GM19438 (cell line): Measurements from ENCODE around the gene RNF182.

Experiments used
- ATAC-seq: cut with Tn5 transposase; IDR thresholded peaks from one replicate; pipeline ENCODE4 v1.9.1; 2021; ENCODE audit warnings: low read depth; ENCODE audit not compliant: unreplicated experiment

Gene RNF182

DNA sequence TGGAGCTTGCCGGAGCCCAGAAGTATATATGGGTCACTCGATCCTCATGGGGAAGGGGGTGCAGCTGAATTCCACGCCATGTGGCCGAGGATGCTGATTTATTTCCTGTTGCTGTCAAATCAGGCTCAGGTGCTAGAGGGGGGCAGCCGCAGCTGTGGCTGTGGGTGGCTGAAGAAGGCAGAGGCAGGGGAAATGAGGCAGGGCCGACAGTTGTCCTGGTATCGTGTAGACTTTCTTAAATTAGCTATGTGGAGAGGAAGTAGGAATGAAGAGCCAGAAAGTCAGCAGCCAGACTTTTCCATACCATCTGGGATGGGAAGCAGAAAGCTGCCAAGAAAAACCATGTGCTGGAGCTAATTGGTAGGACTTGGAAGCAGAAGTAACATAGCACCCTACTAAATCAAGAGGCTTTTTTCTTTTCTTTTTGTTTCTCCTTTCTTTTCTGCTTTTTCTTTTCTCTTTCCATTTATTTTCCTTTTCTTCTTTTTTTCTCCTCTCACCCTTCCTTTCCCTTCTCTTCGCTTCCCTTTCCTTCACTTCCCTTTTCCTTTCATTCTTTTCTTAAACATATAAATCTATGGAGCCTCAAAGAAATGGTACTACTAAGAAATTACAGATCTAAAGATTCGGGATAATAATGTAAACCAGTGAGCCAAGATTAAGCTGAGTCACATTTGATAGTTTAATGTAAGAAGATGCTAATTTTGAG is 102.2 kb downstream of the RNF182 start:
- ATAC-seq, result no peak

DNA sequence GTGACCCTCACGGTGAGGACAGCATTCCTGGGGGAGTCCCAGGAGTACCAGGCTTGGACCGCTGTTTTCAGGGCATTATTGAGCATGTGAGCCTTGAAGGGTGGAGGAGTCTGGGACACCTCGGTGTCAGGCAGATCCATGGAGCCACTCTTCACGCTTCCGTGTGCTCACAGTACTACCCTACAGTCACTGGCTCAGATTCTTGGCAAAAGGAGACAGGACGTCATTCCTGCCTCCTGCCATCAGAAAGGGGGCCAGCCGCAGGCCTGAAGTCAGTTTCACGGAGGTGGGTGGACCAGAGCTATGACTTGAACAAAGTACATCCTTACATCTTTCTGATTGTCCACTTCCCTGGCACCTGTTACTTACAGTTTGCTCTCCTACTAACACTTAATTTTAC is 103.9 kb downstream of the RNF182 start:
- ATAC-seq, result no peak

DNA sequence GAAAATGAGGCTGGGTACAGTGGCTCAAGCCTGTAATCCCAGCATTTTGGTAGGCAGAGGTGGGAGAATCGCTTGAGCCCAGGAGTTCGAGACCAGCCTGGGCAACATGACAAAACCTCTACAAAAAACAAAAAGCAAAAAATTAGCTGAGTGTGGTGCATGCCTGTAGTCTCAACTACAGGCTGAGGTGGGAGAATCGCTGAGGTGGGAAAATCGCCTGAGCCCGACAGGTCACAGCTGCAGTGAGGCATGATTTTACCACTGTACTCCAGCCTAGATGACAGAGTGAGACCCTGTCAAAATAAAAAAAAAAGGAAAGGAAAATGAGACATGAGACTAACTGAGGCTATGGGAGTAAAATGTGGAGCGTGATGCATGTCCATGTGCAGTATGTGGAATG is 104.9 kb downstream of the RNF182 start:
- ATAC-seq, result no peak
